Smooth muscle cell (in vitro differentiated cells): Measurements from ENCODE around the gene AGPAT3. TPM values are rescaled to one million over a fixed set of nuclear protein-coding genes. Genes with fewer than 3 reads are reported as not detected.

Source experiments
- DNase-seq: peaks from one replicate; lab custom pipeline; 2025; ENCODE audit not compliant: unreplicated experiment; lab: John Stamatoyannopoulos, UW
- H2AFZ ChIP-seq: fragments of 200-600 bp; sonication (generic); 2 replicates; pipeline ENCODE4 v1.6.0; 2016; ENCODE audit warnings: antibody characterized with exemption, low read depth, mild to moderate bottlenecking
- H3F3A ChIP-seq: fragments of 200-600 bp; sonication (generic); 2 replicates; pipeline ENCODE4 v1.6.0; 2017; ENCODE audit warnings: antibody characterized with exemption, low read depth
- H3K27ac ChIP-seq: fragments of 200-600 bp; sonication (generic); 2 replicates; pipeline ENCODE4 v1.5.1; 2016; ENCODE audit warnings: low read depth, mild to moderate bottlenecking
- H3K27me3 ChIP-seq: fragments of 200-600 bp; sonication (generic); 2 replicates; pipeline ENCODE4 v1.6.1; 2016; ENCODE audit warnings: low read depth, mild to moderate bottlenecking
- H3K36me3 ChIP-seq: fragments of 200-600 bp; sonication (generic); 2 replicates; pipeline ENCODE4 v1.5.1; 2016; ENCODE audit warnings: low read depth
- H3K4me1 ChIP-seq: fragments of 200-600 bp; sonication (generic); 2 replicates; pipeline ENCODE4 v1.5.1; 2016; ENCODE audit warnings: low read depth
- H3K4me2 ChIP-seq: fragments of 200-600 bp; sonication (generic); 2 replicates; pipeline ENCODE4 v1.6.0; 2016; ENCODE audit warnings: mild to moderate bottlenecking
- H3K4me3 ChIP-seq: fragments of 200-600 bp; sonication (generic); 2 replicates; pipeline ENCODE4 v1.5.1; 2016; ENCODE audit warnings: mild to moderate bottlenecking
- H3K79me2 ChIP-seq: fragments of 200-600 bp; sonication (generic); 2 replicates; pipeline ENCODE4 v1.6.0; 2016; ENCODE audit warnings: low read depth, mild to moderate bottlenecking
- H3K9ac ChIP-seq: fragments of 200-600 bp; sonication (generic); 2 replicates; pipeline ENCODE4 v1.6.0; 2016; ENCODE audit warnings: low read depth
- H3K9me3 ChIP-seq: fragments of 200-600 bp; sonication (generic); replicated peaks from 2 replicates; pipeline ENCODE4 v1.5.1; 2016; ENCODE audit warnings: low read depth
- H4K20me1 ChIP-seq: fragments of 200-600 bp; sonication (generic); 2 replicates; pipeline ENCODE4 v1.6.0; 2016; ENCODE audit warnings: low read depth
- CTCF ChIP-seq: fragments of 200-600 bp; sonication (generic); IDR thresholded peaks from 2 replicates; pipeline ENCODE4 v1.5.1; 2017; ENCODE audit warnings: borderline replicate concordance, mild to moderate bottlenecking, antibody characterized with exemption; ENCODE audit not compliant: insufficient read depth, poor library complexity, severe bottlenecking
- WGBS: methylation state at CpG from one replicate; pipeline ENCODE4 v1.1.7; 2016; ENCODE audit warnings: low lambda C conversion rate; 5-methylcytosine and 5-hydroxymethylcytosine counted together
- polyA plus RNA-seq: library from polyadenylated mRNA; unstranded; fragments of >200 nt; fragmentation: Nextera tagmentation; extraction: Ambion mirVana; gene quantifications from 2 replicates; pipeline ENCODE4 v1.2.1, GENCODE V29; 2016
- total RNA-seq: library from RNA; depleted of rRNA; stranded (reverse); fragments of >200 nt; gene quantifications from 2 replicates; pipeline ENCODE4 v1.2.3, GENCODE V29; 2014

AGPAT3 gene
- total and polyA plus RNA-seq, 2 experiments from 2014 or later: 10.9 to 17.2 TPM

- TF ChIP-seq CTCF: no peak
- Histone ChIP-seq H3K4me2 (no peak overlapping the region), H3K9me3 (no peaks in the 10 kb centered on the region), H3K27ac (no peak overlapping the region), H3K79me2 (no peaks in the 10 kb centered on the region), H3K36me3 (no peaks in the 10 kb centered on the region), H2AFZ (no peak overlapping the region), H4K20me1 (no peaks in the 10 kb centered on the region), H3K4me1 (no peaks in the 10 kb centered on the region), H3K9ac (no peak overlapping the region), H3F3A (peaks cover 3% of the 10 kb centered on the region), H3K4me3 (no peak overlapping the region), H3K27me3 (no peaks in the 10 kb centered on the region)
- no peak for DNase-seq
- WGBS: 96% methylated on average over 24 of the region's 24 CpGs
These were observed 39.6 kb upstream of the AGPAT3 start for GRCh38 chr21:43825242-43825935.

GRCh38 chr21:43825936-43826622 lies 38.9 kb upstream of the AGPAT3 start:
- TF ChIP-seq CTCF: no peak
- H3K4me2 ChIP-seq: no peak overlapping the region
- no peak for DNase-seq
- H3F3A ChIP-seq: peaks cover 3% of the 10 kb centered on the region
- no peaks in the 10 kb centered on the region for H3K9me3 ChIP-seq
- H3K27me3 ChIP-seq: no peaks in the 10 kb centered on the region
- no peak overlapping the region for H3K4me3 ChIP-seq
- no peak overlapping the region for H3K9ac ChIP-seq
- no peak overlapping the region for H3K27ac ChIP-seq
- H3K36me3 ChIP-seq: no peaks in the 10 kb centered on the region
- no peaks in the 10 kb centered on the region for H3K79me2 ChIP-seq
- H4K20me1 ChIP-seq: no peaks in the 10 kb centered on the region
- no peak overlapping the region for H2AFZ ChIP-seq
- 88% methylated on average over 31 of the region's 31 CpGs for WGBS
- no peaks in the 10 kb centered on the region for H3K4me1 ChIP-seq

- H3K9me3 ChIP-seq: no peaks in the 10 kb centered on the region
- H3K36me3 ChIP-seq: no peaks in the 10 kb centered on the region
- H3K4me3 ChIP-seq: no peak overlapping the region
- no peak overlapping the region for H3K4me2 ChIP-seq
- no peak overlapping the region for H3K9ac ChIP-seq
- H3K4me1 ChIP-seq: no peaks in the 10 kb centered on the region
- no peaks in the 10 kb centered on the region for H3K79me2 ChIP-seq
- H4K20me1 ChIP-seq: no peaks in the 10 kb centered on the region
- WGBS: 98% methylated on average over 8 of the region's 8 CpGs
- H3F3A ChIP-seq: peaks cover 3% of the 10 kb centered on the region
- H3K27me3 ChIP-seq: no peaks in the 10 kb centered on the region
- H2AFZ ChIP-seq: no peak overlapping the region
- no peak for DNase-seq
- TF ChIP-seq CTCF: no peak
- no peak overlapping the region for H3K27ac ChIP-seq
These were observed 38.4 kb upstream of the AGPAT3 start for GRCh38 chr21:43826623-43826974.

- WGBS: 45% methylated on average over 17 of the region's 18 CpGs
- no peak overlapping the region for H3K9ac ChIP-seq
- H3K9me3 ChIP-seq: no peaks in the 10 kb centered on the region
- H3K27ac ChIP-seq: no peak overlapping the region
- H3K4me2 ChIP-seq: no peak overlapping the region
- no peak overlapping the region for H2AFZ ChIP-seq
- H3K4me1 ChIP-seq: no peaks in the 10 kb centered on the region
- H3K4me3 ChIP-seq: no peak overlapping the region
- TF ChIP-seq CTCF: no peak
- H4K20me1 ChIP-seq: no peaks in the 10 kb centered on the region
- no peaks in the 10 kb centered on the region for H3K36me3 ChIP-seq
- DNase-seq: no peak
- no peaks in the 10 kb centered on the region for H3K27me3 ChIP-seq
- H3F3A ChIP-seq: peaks cover 3% of the 10 kb centered on the region
- H3K79me2 ChIP-seq: no peaks in the 10 kb centered on the region
These were observed 37.9 kb upstream of the AGPAT3 start for GRCh38 chr21:43827015-43827611.
